K562 (cell line): ENCODE data around the gene CFAP251. TPM values are rescaled to one million over a fixed set of nuclear protein-coding genes. Genes with fewer than 3 reads are reported as not detected.
A peak's percentile ranks its signal among the peaks of the same experiment; 100 is the strongest.

Experiments
- BMI1 ChIP-seq: fragments of 150-350 bp; IDR thresholded peaks from 2 replicates; pipeline ENCODE4 v1.6.1; 2014; ENCODE audit warnings: low read length
- E2F3 ChIP-seq: fragments of 250-450 bp; sonication (Bioruptor Pico); IDR thresholded peaks from 2 replicates; pipeline ENCODE4 v1.4.0; 2020; ENCODE audit warnings: mild to moderate bottlenecking
- GABPA ChIP-seq: fragments of 200-800 bp; sonication (Bioruptor generic); conservative IDR thresholded peaks from 2 replicates; pipeline ENCODE4 v1.6.1; 2016; ENCODE audit warnings: low read depth, missing genetic modification characterization, missing compliant biosample characterization
- GATA2 ChIP-seq: sonication (generic); formaldehyde crosslinking; IDR thresholded peaks from 2 replicates; pipeline ENCODE4 v1.4.0; 2020; ENCODE audit warnings: mild to moderate bottlenecking, missing genetic modification reagents
- MECOM ChIP-seq: fragments of 250-450 bp; sonication (Bioruptor Pico); IDR thresholded peaks from 2 replicates; pipeline ENCODE4 v1.8.0; 2022; ENCODE audit warnings: inconsistent platforms
- PHB2 ChIP-seq: fragments of 450-650 bp; IDR thresholded peaks from 2 replicates; pipeline ENCODE4 v1.6.1; 2017; ENCODE audit warnings: low read depth
- SP1 ChIP-seq: sonication (generic); formaldehyde crosslinking; IDR thresholded peaks from 2 replicates; pipeline ENCODE4 v1.8.1; 2022; ENCODE audit warnings: mild to moderate bottlenecking, missing genetic modification reagents
- TGIF2 ChIP-seq: sonication (generic); formaldehyde crosslinking; IDR thresholded peaks from 2 replicates; pipeline ENCODE4 v1.8.1; 2022; ENCODE audit warnings: mild to moderate bottlenecking, missing genetic modification reagents, moderate library complexity
- ZNF354B ChIP-seq: fragments of 250-450 bp; sonication (Bioruptor Pico); IDR thresholded peaks from 2 replicates; pipeline ENCODE4 v1.4.0; 2020
- ZNF507 ChIP-seq: conservative IDR thresholded peaks from 2 replicates; pipeline ENCODE4 v1.6.1; 2017; ENCODE audit warnings: missing genetic modification characterization, missing compliant biosample characterization
- ZNF644 ChIP-seq: fragments of 200-800 bp; sonication (Bioruptor generic); IDR thresholded peaks from 2 replicates; pipeline ENCODE4 v1.6.1; 2016; ENCODE audit warnings: low read depth, missing genetic modification characterization, missing compliant biosample characterization
- ZNF668 ChIP-seq: fragments of 250-450 bp; sonication (Bioruptor Pico); IDR thresholded peaks from 2 replicates; pipeline ENCODE4 v1.8.0; 2022; ENCODE audit warnings: mild to moderate bottlenecking, inconsistent platforms
- polyA plus RNA-seq, 8 experiments: library from polyadenylated mRNA; depleted of rRNA in 4 of 8; stranded (reverse) in 5 of 8; unstranded in 3 of 8; fragments of >200 nt; fragmentation: Nextera tagmentation in 2 of 8; fragmentation: Illumina TruSeq in 1 of 8; extraction: Ambion mirVana in 2 of 8; extraction: Trizol in 1 of 8; gene quantifications; 2 replicates each; pipeline versions ENCODE4 v1.2.1 to v1.2.3, GENCODE V29; 2011 to 2014; ENCODE audit warnings: inconsistent platforms in 1 of 8, missing spikeins in 1 of 8
- total RNA-seq, 7 experiments: library from RNA; depleted of rRNA in 6 of 7; stranded (reverse); fragments of >200 nt in 6 of 7; fragmentation: Illumina TruSeq in 2 of 7; extraction: Trizol in 2 of 7; gene quantifications; 2 replicates each; pipeline versions ENCODE4 v1.2.1 to v1.2.3, GENCODE V29; 2011 to 2021; ENCODE audit warnings: low replicate concordance in 1 of 7
- TF ChIP-seq, protein P1 (sequence below): fragments of 250-450 bp; sonication (Bioruptor Pico); IDR thresholded peaks from 2 replicates; pipeline ENCODE4 v1.8.0; 2022; ENCODE audit warnings: inconsistent platforms
- TF ChIP-seq, protein P2 (sequence below): fragments of 450-650 bp; IDR thresholded peaks from 2 replicates; pipeline ENCODE4 v1.6.1; 2016; ENCODE audit warnings: mild to moderate bottlenecking
- TF ChIP-seq, protein P3 (sequence below): fragments of 250-450 bp; sonication (Bioruptor Pico); IDR thresholded peaks from 2 replicates; pipeline ENCODE4 v1.8.0; 2022; ENCODE audit warnings: inconsistent platforms, mild to moderate bottlenecking, moderate library complexity, borderline replicate concordance
- TF ChIP-seq, protein P4 (sequence below): fragments of 250-450 bp; sonication (Bioruptor Pico); IDR thresholded peaks from 2 replicates; pipeline ENCODE4 v1.4.0; 2020; ENCODE audit warnings: mild to moderate bottlenecking, moderate library complexity, borderline replicate concordance
- TF ChIP-seq, protein P5 (sequence below): fragments of 250-450 bp; sonication (Bioruptor Pico); IDR thresholded peaks from 2 replicates; pipeline ENCODE4 v1.5.1; 2021; ENCODE audit warnings: mild to moderate bottlenecking

Gene CFAP251
- total and polyA plus RNA-seq, 9 of the 15 experiments (the other 6 are each of a cell fraction or from before 2014, with no cell fraction given) = 16.6 to 31.0 (median 19.1) TPM

DNA sequence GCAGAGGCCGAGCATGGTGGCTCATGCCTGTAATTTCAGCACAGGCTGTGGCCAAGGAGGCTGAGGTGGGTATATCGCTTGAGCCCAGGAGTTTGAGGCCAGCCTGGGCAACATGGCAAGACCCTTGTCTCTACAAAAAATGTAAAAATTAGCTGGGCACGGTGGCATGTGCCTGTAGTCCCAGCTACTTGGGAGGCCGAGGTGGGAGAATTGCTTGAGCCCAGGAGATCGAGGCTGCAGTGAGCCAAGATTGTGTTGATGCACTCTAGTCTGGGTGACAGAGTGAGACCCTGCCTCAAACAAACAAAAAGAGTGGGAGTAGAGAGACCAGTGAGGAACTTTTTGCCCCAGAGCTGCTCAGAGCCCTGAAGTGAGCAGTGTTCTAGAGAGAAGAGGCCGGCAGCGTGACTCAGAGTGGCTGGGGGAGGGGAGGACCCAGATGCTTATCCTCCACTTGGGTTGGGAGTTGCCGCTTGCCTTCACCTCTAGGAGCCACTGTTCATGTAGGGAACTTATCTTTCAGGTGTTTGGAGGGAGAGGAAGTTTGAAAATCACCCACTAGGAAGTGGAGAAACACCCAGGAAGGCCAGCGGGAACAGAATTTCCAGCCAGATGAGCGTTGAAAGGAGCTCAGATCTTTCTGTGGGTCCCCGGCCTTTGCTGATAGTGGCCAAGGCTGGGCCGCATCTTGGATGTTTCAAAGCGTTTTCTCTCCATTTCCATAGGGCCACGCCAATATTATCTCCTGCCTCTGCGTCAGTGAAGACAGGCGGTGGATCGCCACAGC is 15.3 kb downstream of the CFAP251 start (continued):
- TF ChIP-seq, protein P1, sequence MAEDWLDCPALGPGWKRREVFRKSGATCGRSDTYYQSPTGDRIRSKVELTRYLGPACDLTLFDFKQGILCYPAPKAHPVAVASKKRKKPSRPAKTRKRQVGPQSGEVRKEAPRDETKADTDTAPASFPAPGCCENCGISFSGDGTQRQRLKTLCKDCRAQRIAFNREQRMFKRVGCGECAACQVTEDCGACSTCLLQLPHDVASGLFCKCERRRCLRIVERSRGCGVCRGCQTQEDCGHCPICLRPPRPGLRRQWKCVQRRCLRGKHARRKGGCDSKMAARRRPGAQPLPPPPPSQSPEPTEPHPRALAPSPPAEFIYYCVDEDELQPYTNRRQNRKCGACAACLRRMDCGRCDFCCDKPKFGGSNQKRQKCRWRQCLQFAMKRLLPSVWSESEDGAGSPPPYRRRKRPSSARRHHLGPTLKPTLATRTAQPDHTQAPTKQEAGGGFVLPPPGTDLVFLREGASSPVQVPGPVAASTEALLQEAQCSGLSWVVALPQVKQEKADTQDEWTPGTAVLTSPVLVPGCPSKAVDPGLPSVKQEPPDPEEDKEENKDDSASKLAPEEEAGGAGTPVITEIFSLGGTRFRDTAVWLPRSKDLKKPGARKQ = no peak
- TF ChIP-seq ZNF507 (tag) (no peak), ZNF354B (CRISPR knock-in tag) (no peak), ZNF644 (tag) (peak; percentile 14; the same call in 1 of the 2 replicates), GABPA (peak; percentile 75), E2F3 (CRISPR knock-in tag) (peak; percentile 65; the same call in 1 of the 2 replicates), MECOM (CRISPR knock-in tag) (0 out of 2 replicates have a peak, but pooled peaks have one; percentile 46), BMI1 (no peak), PHB2 (no peak), SP1 (peak; percentile 61), GATA2 (CRISPR knock-in tag) (peak; percentile 90), TGIF2 (no peak), ZNF668 (no peak)
- TF ChIP-seq, protein P2, sequence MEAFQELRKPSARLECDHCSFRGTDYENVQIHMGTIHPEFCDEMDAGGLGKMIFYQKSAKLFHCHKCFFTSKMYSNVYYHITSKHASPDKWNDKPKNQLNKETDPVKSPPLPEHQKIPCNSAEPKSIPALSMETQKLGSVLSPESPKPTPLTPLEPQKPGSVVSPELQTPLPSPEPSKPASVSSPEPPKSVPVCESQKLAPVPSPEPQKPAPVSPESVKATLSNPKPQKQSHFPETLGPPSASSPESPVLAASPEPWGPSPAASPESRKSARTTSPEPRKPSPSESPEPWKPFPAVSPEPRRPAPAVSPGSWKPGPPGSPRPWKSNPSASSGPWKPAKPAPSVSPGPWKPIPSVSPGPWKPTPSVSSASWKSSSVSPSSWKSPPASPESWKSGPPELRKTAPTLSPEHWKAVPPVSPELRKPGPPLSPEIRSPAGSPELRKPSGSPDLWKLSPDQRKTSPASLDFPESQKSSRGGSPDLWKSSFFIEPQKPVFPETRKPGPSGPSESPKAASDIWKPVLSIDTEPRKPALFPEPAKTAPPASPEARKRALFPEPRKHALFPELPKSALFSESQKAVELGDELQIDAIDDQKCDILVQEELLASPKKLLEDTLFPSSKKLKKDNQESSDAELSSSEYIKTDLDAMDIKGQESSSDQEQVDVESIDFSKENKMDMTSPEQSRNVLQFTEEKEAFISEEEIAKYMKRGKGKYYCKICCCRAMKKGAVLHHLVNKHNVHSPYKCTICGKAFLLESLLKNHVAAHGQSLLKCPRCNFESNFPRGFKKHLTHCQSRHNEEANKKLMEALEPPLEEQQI = no peak
- TF ChIP-seq, protein P3, sequence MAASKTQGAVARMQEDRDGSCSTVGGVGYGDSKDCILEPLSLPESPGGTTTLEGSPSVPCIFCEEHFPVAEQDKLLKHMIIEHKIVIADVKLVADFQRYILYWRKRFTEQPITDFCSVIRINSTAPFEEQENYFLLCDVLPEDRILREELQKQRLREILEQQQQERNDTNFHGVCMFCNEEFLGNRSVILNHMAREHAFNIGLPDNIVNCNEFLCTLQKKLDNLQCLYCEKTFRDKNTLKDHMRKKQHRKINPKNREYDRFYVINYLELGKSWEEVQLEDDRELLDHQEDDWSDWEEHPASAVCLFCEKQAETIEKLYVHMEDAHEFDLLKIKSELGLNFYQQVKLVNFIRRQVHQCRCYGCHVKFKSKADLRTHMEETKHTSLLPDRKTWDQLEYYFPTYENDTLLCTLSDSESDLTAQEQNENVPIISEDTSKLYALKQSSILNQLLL (CRISPR knock-in tag) = no peak
- TF ChIP-seq, protein P4, sequence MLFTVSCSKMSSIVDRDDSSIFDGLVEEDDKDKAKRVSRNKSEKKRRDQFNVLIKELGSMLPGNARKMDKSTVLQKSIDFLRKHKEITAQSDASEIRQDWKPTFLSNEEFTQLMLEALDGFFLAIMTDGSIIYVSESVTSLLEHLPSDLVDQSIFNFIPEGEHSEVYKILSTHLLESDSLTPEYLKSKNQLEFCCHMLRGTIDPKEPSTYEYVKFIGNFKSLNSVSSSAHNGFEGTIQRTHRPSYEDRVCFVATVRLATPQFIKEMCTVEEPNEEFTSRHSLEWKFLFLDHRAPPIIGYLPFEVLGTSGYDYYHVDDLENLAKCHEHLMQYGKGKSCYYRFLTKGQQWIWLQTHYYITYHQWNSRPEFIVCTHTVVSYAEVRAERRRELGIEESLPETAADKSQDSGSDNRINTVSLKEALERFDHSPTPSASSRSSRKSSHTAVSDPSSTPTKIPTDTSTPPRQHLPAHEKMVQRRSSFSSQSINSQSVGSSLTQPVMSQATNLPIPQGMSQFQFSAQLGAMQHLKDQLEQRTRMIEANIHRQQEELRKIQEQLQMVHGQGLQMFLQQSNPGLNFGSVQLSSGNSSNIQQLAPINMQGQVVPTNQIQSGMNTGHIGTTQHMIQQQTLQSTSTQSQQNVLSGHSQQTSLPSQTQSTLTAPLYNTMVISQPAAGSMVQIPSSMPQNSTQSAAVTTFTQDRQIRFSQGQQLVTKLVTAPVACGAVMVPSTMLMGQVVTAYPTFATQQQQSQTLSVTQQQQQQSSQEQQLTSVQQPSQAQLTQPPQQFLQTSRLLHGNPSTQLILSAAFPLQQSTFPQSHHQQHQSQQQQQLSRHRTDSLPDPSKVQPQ (CRISPR knock-in tag) = no peak
- TF ChIP-seq, protein P5, sequence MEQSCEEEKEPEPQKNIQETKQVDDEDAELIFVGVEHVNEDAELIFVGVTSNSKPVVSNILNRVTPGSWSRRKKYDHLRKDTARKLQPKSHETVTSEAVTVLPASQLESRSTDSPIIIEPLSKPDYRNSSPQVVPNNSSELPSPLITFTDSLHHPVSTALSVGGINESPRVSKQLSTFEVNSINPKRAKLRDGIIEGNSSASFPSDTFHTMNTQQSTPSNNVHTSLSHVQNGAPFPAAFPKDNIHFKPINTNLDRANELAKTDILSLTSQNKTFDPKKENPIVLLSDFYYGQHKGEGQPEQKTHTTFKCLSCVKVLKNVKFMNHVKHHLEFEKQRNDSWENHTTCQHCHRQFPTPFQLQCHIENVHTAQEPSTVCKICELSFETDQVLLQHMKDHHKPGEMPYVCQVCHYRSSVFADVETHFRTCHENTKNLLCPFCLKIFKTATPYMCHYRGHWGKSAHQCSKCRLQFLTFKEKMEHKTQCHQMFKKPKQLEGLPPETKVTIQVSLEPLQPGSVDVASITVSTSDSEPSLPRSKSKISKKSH = no peak
